ENCODE data around the gene EPB41. TPM values are rescaled to one million over a fixed set of nuclear protein-coding genes. Genes with fewer than 3 reads are reported as not detected.

Gene EPB41
- total and polyA plus RNA-seq, 4 donors, result 10.7 to 189 (median 38.1) TPM

GRCh38 chr1:29119121-29119929 is 205.0 kb downstream of the EPB41 start:
- no peaks in the 10 kb centered on the region for H3K9me3 ChIP-seq (ENCODE audit: control insufficient read depth in 4 of 4, low read length in 3 of 4)
- no peak for DNase-seq (ENCODE audit: low spot score)
- peaks cover 16 to 29% (median 21%) of the 10 kb centered on the region in 4 donors for H3K4me1 ChIP-seq (ENCODE audit: control insufficient read depth in 4 of 4, insufficient read depth in 4 of 4, low read length in 3 of 4)
- H3K9ac ChIP-seq (ENCODE audit: low read depth in 1 of 2, low read length in 2 of 2), result no peak overlapping the region
- peaks cover 2 to 11% (median 6%) of the 10 kb centered on the region in 4 donors for H3K36me3 ChIP-seq (ENCODE audit: control insufficient read depth in 4 of 4, insufficient read depth in 3 of 4, low read depth in 1 of 4, low read length in 3 of 4)
- no peak overlapping the region for H3K4me3 ChIP-seq (ENCODE audit: low read depth in 1 of 3, low read length in 3 of 3)
- no peak overlapping the region for H3K27ac ChIP-seq (ENCODE audit: low read depth in 1 of 2, low read length in 2 of 2)
- no peak for TF ChIP-seq ZBTB33 (IDR thresholded peaks at IDR 0.05)
- H3K27me3 ChIP-seq (ENCODE audit: control insufficient read depth in 4 of 4, insufficient read depth in 4 of 4, low read length in 3 of 4), result no peaks in the 10 kb centered on the region
- 94% methylated on average over 12 of the region's 12 CpGs for WGBS

GRCh38 chr1:29120367-29120766 is 206.0 kb downstream of the EPB41 start:
- H3K9me3 ChIP-seq (ENCODE audit: control insufficient read depth in 4 of 4, low read length in 3 of 4), result no peaks in the 10 kb centered on the region
- H3K4me1 ChIP-seq (ENCODE audit: control insufficient read depth in 4 of 4, insufficient read depth in 4 of 4, low read length in 3 of 4), result peaks cover 16 to 30% (median 23%) of the 10 kb centered on the region in 4 donors
- H3K4me3 ChIP-seq (ENCODE audit: low read depth in 1 of 3, low read length in 3 of 3), result no peak overlapping the region
- no peak for DNase-seq (ENCODE audit: low spot score)
- H3K27ac ChIP-seq (ENCODE audit: low read depth in 1 of 2, low read length in 2 of 2), result no peak overlapping the region
- no peaks in the 10 kb centered on the region for H3K27me3 ChIP-seq (ENCODE audit: control insufficient read depth in 4 of 4, insufficient read depth in 4 of 4, low read length in 3 of 4)
- WGBS, result 95% methylated on average over 6 of the region's 6 CpGs
- H3K9ac ChIP-seq (ENCODE audit: low read depth in 1 of 2, low read length in 2 of 2), result no peak overlapping the region
- H3K36me3 ChIP-seq (ENCODE audit: control insufficient read depth in 4 of 4, insufficient read depth in 3 of 4, low read depth in 1 of 4, low read length in 3 of 4), result peaks cover 2 to 9% (median 5%) of the 10 kb centered on the region in 4 donors
- TF ChIP-seq HNF4G (IDR thresholded peaks at IDR 0.05) (no peak), FOXA2 (IDR thresholded peaks at IDR 0.05) (no peak), ATF3 (IDR thresholded peaks at IDR 0.05) (no peak), ZBTB33 (IDR thresholded peaks at IDR 0.05) (no peak), FOXA1 (IDR thresholded peaks at IDR 0.05) (no peak), CTCF (IDR thresholded peaks at IDR 0.05; ENCODE audit: low read depth, low read length, missing input control) (no peak), HNF4A (conservative IDR thresholded peaks at IDR 0.05) (no peak), SP1 (IDR thresholded peaks at IDR 0.05) (no peak), MAX (IDR thresholded peaks at IDR 0.05) (no peak), TAF1 (conservative IDR thresholded peaks at IDR 0.05) (no peak), JUND (IDR thresholded peaks at IDR 0.05) (no peak), RAD21 (IDR thresholded peaks at IDR 0.05) (no peak), YY1 (IDR thresholded peaks at IDR 0.05) (no peak), NR2F2 (IDR thresholded peaks at IDR 0.05) (no peak), GABPA (IDR thresholded peaks at IDR 0.05 in 1 of 2, conservative IDR thresholded peaks at IDR 0.05 in 1 of 2) (no peak), REST (IDR thresholded peaks at IDR 0.05) (no peak), EGR1 (IDR thresholded peaks at IDR 0.05; ENCODE audit: low read depth in 2 of 2) (no peak), RXRA (IDR thresholded peaks at IDR 0.05) (no peak)

All from liver (tissue), 9 donors.